Spleen (tissue), 11 donors: ENCODE data around the gene ZNF106. TPM values are rescaled to one million over a fixed set of nuclear protein-coding genes. Genes with fewer than 3 reads are reported as not detected.

Source experiments
- DNase-seq: peaks from one replicate; pipeline ENCODE4 v3.0.0-alpha.2; 2020
- H3K27ac ChIP-seq, 8 donors: fragments of 200-600 bp; sonication (generic) in 7 of 8; 1 replicate in 4 of 8; 2 replicates in 4 of 8; pipeline versions ENCODE4 v1.5.0 to v1.8.0; 2016 to 2021; ENCODE audit warnings: inconsistent platforms in 4 of 8, mild to moderate bottlenecking in 4 of 8, moderate library complexity in 1 of 8
- H3K27me3 ChIP-seq, 7 donors: fragments of 200-600 bp; sonication (generic) in 6 of 7; replicated peaks in 1 of 7; 1 replicate in 4 of 7; 2 replicates in 3 of 7; pipeline versions ENCODE4 v1.5.0 to v1.8.0; 2016 to 2021; ENCODE audit warnings: inconsistent platforms in 3 of 7, mild to moderate bottlenecking in 1 of 7
- H3K36me3 ChIP-seq, 6 donors: fragments of 200-600 bp; sonication (generic) in 5 of 6; 1 replicate in 4 of 6; 2 replicates in 2 of 6; pipeline versions ENCODE4 v1.5.0 to v1.8.0; 2016 to 2021; ENCODE audit warnings: inconsistent platforms in 2 of 6
- H3K4me1 ChIP-seq, 6 donors: fragments of 200-600 bp; sonication (generic) in 5 of 6; 1 replicate in 3 of 6; 2 replicates in 3 of 6; pipeline versions ENCODE4 v1.5.0 to v1.8.0; 2016 to 2021; ENCODE audit warnings: inconsistent platforms in 3 of 6
- H3K4me3 ChIP-seq, 8 donors: fragments of 200-600 bp; sonication (generic) in 7 of 8; 1 replicate in 4 of 8; 2 replicates in 4 of 8; pipeline versions ENCODE4 v1.5.0 to v1.8.0; 2016 to 2021; ENCODE audit warnings: inconsistent platforms in 4 of 8, mild to moderate bottlenecking in 4 of 8, moderate library complexity in 2 of 8
- H3K9me3 ChIP-seq, 8 donors: fragments of 200-600 bp; sonication (generic) in 7 of 8; 1 replicate in 4 of 8; 2 replicates in 4 of 8; pipeline versions ENCODE4 v1.5.0 to v1.8.0; 2016 to 2021; ENCODE audit warnings: inconsistent platforms in 4 of 8
- POLR2A ChIP-seq, 3 donors: fragments of 450-650 bp; IDR thresholded peaks; one replicate each; pipeline ENCODE4 v1.5.1; 2017; ENCODE audit warnings: antibody characterized with exemption in 3 of 3, mild to moderate bottlenecking in 1 of 3
- POLR2AphosphoS5 ChIP-seq, 3 donors: sonication (generic); formaldehyde crosslinking; IDR thresholded peaks; one replicate each; pipeline ENCODE4 v1.5.1; 2017; ENCODE audit warnings: antibody characterized with exemption in 3 of 3
- WGBS, 5 donors: extraction: QIAGEN DNeasy Blood & Tissue Kit in 3 of 5; methylation state at CpG; one replicate each; pipeline versions ENCODE4 v1.1.5 to v1.1.7; 2013 to 2018; 5-methylcytosine and 5-hydroxymethylcytosine counted together
- intact Hi-C: fragments of 100-400 bp; cut with DNase I; formaldehyde crosslinking; loops from one replicate; pipeline ENCODE4 v1.15.0; 2023; ENCODE audit warnings: low total_unique reads
- polyA plus RNA-seq, 3 donors: library from polyadenylated mRNA; stranded (reverse); fragments of 200-250 nt; gene quantifications; one replicate each; pipeline ENCODE4 v1.2.1, GENCODE V29; 2013
- total RNA-seq, 7 donors: library from RNA; depleted of rRNA in 3 of 7; stranded (reverse); fragments of >200 nt in 3 of 7; fragmentation: NEBNext Ultra II Directional in 4 of 7; extraction: Animal tissue kit (Norgen Biotek cat#: 25700) in 4 of 7; gene quantifications; one replicate each; pipeline versions ENCODE4 v1.1.0 to v1.2.1, GENCODE V29; 2016 to 2021
- TF ChIP-seq, protein P1 (sequence below), 11 experiments: fragments of 200-600 bp in 7 of 11; fragments of 450-650 bp in 4 of 11; sonication (generic) in 4 of 11; IDR thresholded peaks in 8 of 11; conservative IDR thresholded peaks in 3 of 11; 1 replicate in 7 of 11; 2 replicates in 4 of 11; pipeline versions ENCODE4 v1.4.0 to v1.8.0; 2016 to 2021; ENCODE audit warnings: antibody characterized with exemption in 11 of 11, inconsistent platforms in 4 of 11, mild to moderate bottlenecking in 1 of 11
- donor health status: healthy with polysubstance abuse.
- donor health status: DM: no; HTN: no; CAD: no; lungs with moderate emphysema.
- donor health status: DM: no; HTN: no; CAD: no.
- donor health status: Bipolar disorder and iron deficiency.
- donor health status: healthy.
- donor health status: DM: no; HTN: no; CAD: no.
- donor health status: DM: yes; HTN: yes; CAD: no.

The ZNF106 gene
- total and polyA plus RNA-seq, 10 donors: 4.6 to 93.3 (median 71.3) TPM

DNA sequence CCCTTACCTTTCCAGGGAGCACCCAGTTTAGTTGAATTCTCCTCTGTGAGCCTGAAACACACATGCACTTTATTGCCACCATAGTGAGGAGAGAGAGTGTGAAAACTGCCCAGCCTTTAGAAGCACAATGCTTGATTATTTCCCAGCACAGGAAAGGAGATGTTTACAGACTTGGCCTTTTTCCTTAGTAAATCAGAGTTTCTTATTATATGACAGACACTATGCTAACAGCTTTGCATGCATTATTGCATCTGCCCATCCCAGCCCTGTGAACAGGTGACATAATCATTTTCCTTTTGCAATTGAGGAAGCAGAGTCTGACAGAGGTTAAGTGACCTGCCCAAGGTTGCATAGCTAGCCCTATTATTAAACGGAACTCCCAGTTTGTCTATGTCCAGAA, 95.1 kb downstream of the ZNF106 start:
- intact Hi-C loops: no loop called here
- Histone ChIP-seq H3K4me1 (no peaks in the 10 kb centered on the region), H3K27me3 (no peaks in the 10 kb centered on the region), H3K4me3 (no peak overlapping the region), H3K9me3 (no peaks in the 10 kb centered on the region), H3K27ac (no peak overlapping the region), H3K36me3 (peaks cover 0 to 60% (median 8%) of the 10 kb centered on the region in 6 donors)
- TF ChIP-seq, protein P1, sequence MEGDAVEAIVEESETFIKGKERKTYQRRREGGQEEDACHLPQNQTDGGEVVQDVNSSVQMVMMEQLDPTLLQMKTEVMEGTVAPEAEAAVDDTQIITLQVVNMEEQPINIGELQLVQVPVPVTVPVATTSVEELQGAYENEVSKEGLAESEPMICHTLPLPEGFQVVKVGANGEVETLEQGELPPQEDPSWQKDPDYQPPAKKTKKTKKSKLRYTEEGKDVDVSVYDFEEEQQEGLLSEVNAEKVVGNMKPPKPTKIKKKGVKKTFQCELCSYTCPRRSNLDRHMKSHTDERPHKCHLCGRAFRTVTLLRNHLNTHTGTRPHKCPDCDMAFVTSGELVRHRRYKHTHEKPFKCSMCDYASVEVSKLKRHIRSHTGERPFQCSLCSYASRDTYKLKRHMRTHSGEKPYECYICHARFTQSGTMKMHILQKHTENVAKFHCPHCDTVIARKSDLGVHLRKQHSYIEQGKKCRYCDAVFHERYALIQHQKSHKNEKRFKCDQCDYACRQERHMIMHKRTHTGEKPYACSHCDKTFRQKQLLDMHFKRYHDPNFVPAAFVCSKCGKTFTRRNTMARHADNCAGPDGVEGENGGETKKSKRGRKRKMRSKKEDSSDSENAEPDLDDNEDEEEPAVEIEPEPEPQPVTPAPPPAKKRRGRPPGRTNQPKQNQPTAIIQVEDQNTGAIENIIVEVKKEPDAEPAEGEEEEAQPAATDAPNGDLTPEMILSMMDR (IDR thresholded peaks at IDR 0.05 in 8 of 11, conservative IDR thresholded peaks at IDR 0.05 in 3 of 11): no peak
- TF ChIP-seq POLR2AphosphoS5 (IDR thresholded peaks at IDR 0.05) (no peak), POLR2A (IDR thresholded peaks at IDR 0.05) (no peak)
- DNase-seq: no peak
- 39 to 67% (median 55%) methylated on average over 1 of the region's 1 CpG for WGBS, 5 donors

DNA sequence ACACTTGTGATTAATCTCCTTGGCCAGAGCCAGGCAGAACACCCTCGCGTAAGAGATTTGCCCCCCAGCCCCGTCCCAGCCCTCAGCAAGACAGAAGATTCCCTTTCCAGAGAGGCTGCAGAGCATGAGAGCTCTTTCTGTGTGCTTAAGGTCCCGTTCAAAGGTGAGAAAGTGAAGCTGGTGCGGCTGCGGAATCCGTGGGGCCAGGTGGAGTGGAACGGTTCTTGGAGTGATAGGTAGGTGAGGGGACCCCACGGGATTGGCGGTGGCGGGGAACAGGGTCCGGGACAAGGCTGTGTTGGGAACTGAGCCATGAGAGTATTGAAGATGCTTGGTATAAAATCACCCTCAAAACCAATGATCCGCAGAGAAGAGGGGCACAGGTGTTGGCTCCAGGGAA, 96.8 kb downstream of the ZNF106 start:
- Histone ChIP-seq H3K36me3 (peaks cover 0 to 54% (median 5%) of the 10 kb centered on the region in 6 donors), H3K9me3 (no peaks in the 10 kb centered on the region), H3K27me3 (no peaks in the 10 kb centered on the region), H3K4me3 (no peak overlapping the region), H3K4me1 (no peaks in the 10 kb centered on the region), H3K27ac (no peak overlapping the region)
- intact Hi-C loops: no loop called here
- TF ChIP-seq POLR2AphosphoS5 (IDR thresholded peaks at IDR 0.05): no peak
- TF ChIP-seq, protein P1 (IDR thresholded peaks at IDR 0.05 in 8 of 11, conservative IDR thresholded peaks at IDR 0.05 in 3 of 11): no peak
- no peak for TF ChIP-seq POLR2A (IDR thresholded peaks at IDR 0.05)
- WGBS, 5 donors: 93 to 97% (median 94%) methylated on average over 13 of the region's 13 CpGs
- no peak for DNase-seq

DNA sequence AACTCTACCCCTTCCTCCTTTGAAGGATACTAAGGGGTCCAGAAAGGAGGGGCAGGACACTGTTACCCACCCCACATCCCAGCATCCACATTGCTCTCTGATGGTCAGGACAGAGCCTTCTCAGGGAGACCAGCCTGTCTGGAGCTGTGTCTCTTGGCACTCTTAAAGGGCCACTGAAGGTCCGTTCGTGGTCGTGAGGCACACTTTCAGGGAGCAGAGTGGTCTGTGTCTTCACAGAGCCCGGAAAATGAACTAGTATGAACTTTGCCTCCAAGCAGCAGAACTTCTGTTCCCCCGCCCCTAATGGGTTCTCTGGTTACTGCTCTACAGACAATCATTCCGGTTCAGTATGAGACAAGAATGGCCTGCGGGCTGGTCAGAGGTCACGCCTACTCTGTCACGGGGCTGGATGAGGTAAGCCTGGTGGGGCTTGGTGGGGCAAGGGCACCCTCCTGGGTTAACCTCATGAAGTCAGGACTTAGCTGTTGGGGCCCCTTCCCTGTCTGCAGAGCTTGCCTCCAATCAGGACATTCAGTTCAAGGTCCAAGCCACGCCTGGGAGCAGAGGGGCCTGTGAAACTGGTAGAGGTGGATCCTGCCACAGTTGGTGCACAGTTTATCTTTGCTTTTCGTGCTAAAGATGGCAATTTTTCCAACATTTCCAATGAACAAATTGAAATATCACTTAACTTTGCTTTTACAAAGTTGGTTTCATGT, 98.5 kb downstream of the ZNF106 start:
- H3K9me3 ChIP-seq: no peaks in the 10 kb centered on the region
- 90 to 95% (median 92%) methylated on average over 11 of the region's 11 CpGs for WGBS, 5 donors
- H3K27ac ChIP-seq: no peak overlapping the region
- DNase-seq: no peak
- H3K4me3 ChIP-seq: no peak overlapping the region
- H3K36me3 ChIP-seq: peaks cover 0 to 57% (median 5%) of the 10 kb centered on the region in 6 donors
- intact Hi-C loops: no loop called here
- no peaks in the 10 kb centered on the region for H3K4me1 ChIP-seq
- TF ChIP-seq, protein P1 (IDR thresholded peaks at IDR 0.05 in 8 of 11, conservative IDR thresholded peaks at IDR 0.05 in 3 of 11): no peak
- no peak for TF ChIP-seq POLR2AphosphoS5 (IDR thresholded peaks at IDR 0.05)
- no peak for TF ChIP-seq POLR2A (IDR thresholded peaks at IDR 0.05)
- no peaks in the 10 kb centered on the region for H3K27me3 ChIP-seq

DNA sequence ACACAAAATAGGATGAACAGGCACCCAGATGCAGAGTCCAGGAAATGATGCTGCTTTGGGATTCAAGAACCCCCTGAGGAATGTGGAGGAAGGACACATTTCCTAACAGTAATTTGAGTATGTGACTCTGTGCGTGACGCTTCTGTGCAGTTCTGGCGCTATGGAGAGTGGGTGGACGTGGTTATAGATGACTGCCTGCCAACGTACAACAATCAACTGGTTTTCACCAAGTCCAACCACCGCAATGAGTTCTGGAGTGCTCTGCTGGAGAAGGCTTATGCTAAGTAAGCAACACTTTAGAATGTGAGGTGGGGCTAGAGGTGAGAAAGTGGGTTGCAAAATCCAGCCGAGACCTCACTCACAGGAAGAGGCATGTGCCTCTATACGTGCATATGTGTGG, 103.3 kb downstream of the ZNF106 start:
- Histone ChIP-seq H3K4me1 (no peaks in the 10 kb centered on the region), H3K36me3 (peaks cover 0 to 79% (median 1%) of the 10 kb centered on the region in 6 donors), H3K4me3 (no peak overlapping the region), H3K9me3 (no peaks in the 10 kb centered on the region), H3K27me3 (no peaks in the 10 kb centered on the region), H3K27ac (no peak overlapping the region)
- TF ChIP-seq POLR2A (IDR thresholded peaks at IDR 0.05) (no peak), POLR2AphosphoS5 (IDR thresholded peaks at IDR 0.05) (no peak)
- TF ChIP-seq, protein P1 (IDR thresholded peaks at IDR 0.05 in 8 of 11, conservative IDR thresholded peaks at IDR 0.05 in 3 of 11): no peak
- no peak for DNase-seq
- intact Hi-C loops: no loop called here
- 62 to 76% (median 66%) methylated on average over 7 to 8 of the region's 8 CpGs for WGBS, 5 donors
